Measurements from ENCODE around the gene HSPA13.

DNA sequence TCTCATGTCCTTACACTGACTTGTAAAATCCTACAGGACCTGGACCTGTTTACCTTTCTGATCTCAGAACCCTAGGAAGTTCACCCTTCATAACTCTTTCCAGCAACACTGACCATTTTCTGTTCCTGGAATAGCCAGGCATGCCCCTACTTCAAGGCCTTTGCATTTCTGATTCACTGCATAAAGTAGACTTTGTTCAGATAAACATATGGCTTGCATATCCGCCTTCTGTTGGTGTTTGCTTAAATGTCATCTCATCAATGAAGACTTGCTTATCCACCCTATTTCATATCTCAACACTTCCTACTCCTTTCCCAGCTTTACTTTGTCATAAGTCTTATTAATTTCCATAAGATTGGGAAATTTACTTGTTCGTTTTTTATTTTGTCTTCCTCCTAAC lies 57.4 kb downstream of the HSPA13 start:
- TF ChIP-seq, protein P1, sequence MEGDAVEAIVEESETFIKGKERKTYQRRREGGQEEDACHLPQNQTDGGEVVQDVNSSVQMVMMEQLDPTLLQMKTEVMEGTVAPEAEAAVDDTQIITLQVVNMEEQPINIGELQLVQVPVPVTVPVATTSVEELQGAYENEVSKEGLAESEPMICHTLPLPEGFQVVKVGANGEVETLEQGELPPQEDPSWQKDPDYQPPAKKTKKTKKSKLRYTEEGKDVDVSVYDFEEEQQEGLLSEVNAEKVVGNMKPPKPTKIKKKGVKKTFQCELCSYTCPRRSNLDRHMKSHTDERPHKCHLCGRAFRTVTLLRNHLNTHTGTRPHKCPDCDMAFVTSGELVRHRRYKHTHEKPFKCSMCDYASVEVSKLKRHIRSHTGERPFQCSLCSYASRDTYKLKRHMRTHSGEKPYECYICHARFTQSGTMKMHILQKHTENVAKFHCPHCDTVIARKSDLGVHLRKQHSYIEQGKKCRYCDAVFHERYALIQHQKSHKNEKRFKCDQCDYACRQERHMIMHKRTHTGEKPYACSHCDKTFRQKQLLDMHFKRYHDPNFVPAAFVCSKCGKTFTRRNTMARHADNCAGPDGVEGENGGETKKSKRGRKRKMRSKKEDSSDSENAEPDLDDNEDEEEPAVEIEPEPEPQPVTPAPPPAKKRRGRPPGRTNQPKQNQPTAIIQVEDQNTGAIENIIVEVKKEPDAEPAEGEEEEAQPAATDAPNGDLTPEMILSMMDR (IDR thresholded peaks at IDR 0.05 in 8 of 11, conservative IDR thresholded peaks at IDR 0.05 in 3 of 11) = no peak
- TF ChIP-seq POLR2A (IDR thresholded peaks at IDR 0.05) (no peak), POLR2AphosphoS5 (IDR thresholded peaks at IDR 0.05) (no peak)
